OCI-LY3 (cell line): Measurements from ENCODE around the gene NLN.

Experiments
- EZH2phosphoT487 ChIP-seq: fragments of 200-600 bp; shearing (Covaris generic); IDR thresholded peaks from 2 replicates; pipeline ENCODE4 v1.6.1; 2018; ENCODE audit warnings: antibody characterized with exemption, mixed run types, low read depth
- TF ChIP-seq, protein P1 (sequence below): fragments of 200-600, 300-600 bp; sonication (generic); IDR thresholded peaks from 2 replicates; pipeline ENCODE4 v1.5.1; 2014; ENCODE audit warnings: antibody characterized with exemption, low read length, low read depth

DNA sequence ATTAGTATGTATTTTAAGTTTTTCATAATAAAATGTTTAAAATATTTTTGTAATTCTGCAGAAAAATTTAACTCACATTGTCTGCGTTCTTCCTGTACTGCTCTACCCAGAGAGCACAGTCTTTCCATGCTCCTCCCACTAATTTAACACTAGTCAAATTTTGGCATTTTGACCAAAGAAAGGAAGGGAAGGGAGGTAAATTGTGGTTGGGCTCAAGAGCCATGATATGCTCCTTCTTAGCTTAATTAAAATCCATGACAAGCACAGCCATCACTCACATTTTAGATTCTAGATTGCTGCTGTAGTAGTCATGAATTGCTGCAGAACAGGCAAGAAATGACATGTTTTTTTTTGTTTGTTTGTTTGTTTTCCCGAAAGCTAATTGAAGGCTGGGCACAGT lies 98.4 kb downstream of the NLN start:
- TF ChIP-seq, protein P1, sequence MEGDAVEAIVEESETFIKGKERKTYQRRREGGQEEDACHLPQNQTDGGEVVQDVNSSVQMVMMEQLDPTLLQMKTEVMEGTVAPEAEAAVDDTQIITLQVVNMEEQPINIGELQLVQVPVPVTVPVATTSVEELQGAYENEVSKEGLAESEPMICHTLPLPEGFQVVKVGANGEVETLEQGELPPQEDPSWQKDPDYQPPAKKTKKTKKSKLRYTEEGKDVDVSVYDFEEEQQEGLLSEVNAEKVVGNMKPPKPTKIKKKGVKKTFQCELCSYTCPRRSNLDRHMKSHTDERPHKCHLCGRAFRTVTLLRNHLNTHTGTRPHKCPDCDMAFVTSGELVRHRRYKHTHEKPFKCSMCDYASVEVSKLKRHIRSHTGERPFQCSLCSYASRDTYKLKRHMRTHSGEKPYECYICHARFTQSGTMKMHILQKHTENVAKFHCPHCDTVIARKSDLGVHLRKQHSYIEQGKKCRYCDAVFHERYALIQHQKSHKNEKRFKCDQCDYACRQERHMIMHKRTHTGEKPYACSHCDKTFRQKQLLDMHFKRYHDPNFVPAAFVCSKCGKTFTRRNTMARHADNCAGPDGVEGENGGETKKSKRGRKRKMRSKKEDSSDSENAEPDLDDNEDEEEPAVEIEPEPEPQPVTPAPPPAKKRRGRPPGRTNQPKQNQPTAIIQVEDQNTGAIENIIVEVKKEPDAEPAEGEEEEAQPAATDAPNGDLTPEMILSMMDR, result no peak
- no peak for TF ChIP-seq EZH2phosphoT487
